Tongue (tissue), 2 donors: Measurements from ENCODE around the gene CKAP2L. TPM values are rescaled to one million over a fixed set of nuclear protein-coding genes. Genes with fewer than 3 reads are reported as not detected.
"Not testable (repeated sequence)": the region's sequence is repeated elsewhere in the genome, so short reads cannot be mapped to it uniquely, and the experiment has no call there.

Experiments used
- DNase-seq: peaks from one replicate; pipeline ENCODE4 v3.0.0-alpha.2; 2015
- total RNA-seq: library from RNA; depleted of rRNA; stranded (reverse); fragments of >200 nt; gene quantifications from one replicate; pipeline ENCODE4 v1.2.3, GENCODE V29; 2014

CKAP2L gene
- total RNA-seq, 1 donor from 2014 or later = 35.3 TPM

DNA sequence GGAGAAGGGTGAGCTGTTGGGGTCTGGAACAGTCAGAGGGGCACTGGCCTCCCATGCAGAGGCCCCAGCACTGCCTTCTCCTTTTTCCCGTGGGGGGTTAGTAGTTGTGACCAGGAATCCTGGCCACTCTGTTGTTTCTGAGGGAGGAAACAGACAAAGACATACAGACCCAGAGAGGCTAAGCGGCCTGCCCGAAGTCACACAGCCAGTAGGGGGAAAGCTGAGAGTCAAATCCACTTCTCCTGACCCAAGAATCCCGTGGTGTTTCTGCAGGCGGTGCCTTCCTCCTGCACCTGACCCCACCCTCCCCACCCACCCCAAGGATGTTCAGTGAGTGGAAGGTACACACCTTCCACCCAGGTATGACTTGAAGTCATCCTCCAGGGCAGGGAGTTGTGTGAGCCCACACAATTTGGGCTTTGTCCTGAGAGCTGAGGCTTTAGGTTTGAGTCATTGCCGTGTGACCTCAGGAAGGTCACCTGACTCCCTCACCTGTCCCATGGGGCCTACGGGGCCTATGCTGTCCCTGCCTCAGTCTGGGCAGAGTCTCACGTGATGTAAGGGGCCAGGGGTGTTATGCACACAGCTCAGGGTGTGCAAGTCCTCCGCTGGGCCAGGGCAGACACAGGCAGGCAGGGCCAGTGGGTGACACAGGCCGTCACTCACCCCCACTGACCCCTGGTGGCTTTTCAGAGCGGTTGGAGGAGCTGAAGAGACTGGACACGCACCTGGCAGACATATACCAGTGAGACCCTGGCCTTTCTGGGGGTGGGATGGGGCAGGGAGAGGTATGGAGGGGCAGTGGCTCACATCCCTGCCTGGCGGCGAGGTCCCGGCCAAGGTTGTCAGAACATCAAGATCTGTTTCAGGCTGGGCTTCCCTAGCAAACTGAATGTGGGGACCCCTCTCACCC, 38.6 kb downstream of the CKAP2L start:
- no peak for DNase-seq

GRCh38 chr2:112724591-112725525, 39.6 kb downstream of the CKAP2L start:
- no peak for DNase-seq

- no peak for DNase-seq
Observed at GRCh38 chr2:112723995-112724394, 40.4 kb downstream of the CKAP2L start.

- no peak for DNase-seq
Observed at GRCh38 chr2:112723547-112723940, 40.9 kb downstream of the CKAP2L start.

DNA sequence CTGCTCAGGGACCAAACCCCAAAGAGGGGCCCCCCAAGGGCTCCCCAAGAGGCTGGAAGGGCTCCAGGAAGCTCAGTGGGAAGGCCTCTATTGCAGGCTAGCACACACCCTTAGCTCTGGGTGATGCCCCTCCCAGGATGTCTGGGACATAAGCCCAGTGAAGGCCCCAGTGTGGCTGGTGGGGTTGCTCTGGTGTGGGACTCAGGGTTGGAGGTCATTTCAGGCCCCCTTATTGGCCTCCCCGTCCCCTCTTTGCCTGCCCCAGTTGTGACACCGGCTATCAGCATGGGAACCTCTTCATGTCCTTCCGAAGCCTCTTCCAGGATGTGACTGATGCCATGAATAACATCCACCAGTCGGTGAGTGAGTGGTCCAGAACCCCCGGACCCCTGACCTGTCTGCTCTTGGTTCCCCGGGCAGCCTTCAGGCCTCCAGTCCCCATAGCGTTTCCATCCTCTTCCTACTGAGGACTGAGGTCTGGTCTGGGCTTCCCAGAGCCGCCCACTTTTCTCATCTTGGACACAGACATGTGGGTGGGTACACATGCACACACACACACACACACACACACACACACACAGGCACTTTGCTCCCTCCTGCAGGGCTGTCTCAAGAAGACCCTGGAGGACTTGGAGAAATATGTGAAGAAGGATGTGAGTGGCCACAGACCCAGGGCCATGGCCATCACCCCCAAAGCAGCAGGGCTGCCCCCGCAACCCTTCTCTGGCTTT, 41.4 kb downstream of the CKAP2L start:
- DNase-seq = no peak

GRCh38 chr2:112721819-112722522, 42.4 kb downstream of the CKAP2L start:
- DNase-seq = no peak

GRCh38 chr2:112720785-112721184, 43.6 kb downstream of the CKAP2L start, which contains the start of gene NT5DC4:
Gene NT5DC4 (plus strand): TSS chr2:112721020. CDS start chr2:112721080, 60 bp downstream.
- no peak for DNase-seq

DNA sequence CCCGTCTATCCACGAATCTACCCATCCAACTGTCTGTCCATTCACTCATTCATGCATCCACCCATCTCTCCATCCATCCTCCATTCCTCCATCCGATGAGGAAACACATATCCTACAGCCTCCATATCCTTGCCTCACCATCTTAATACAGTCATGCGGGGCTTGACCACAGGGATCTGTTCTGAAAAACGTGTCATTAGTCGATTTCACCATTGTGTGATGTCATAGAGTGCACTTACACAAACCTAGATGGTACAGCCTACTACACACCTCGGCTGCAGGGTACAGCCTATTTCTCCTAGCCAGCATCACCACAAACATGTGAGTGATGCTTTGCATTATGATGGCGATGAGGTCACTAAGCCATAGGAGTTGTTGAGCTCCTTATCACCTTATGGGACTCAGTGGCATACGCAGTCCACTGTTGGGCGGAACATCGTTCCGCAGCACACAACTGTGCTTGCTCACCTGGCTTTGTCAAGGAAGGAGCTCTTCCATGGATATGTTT, 45.5 kb downstream of the CKAP2L start:
- DNase-seq = no peak

- DNase-seq = not testable (repeated sequence)
Observed at GRCh38 chr2:112716826-112717352, 47.5 kb downstream of the CKAP2L start.

GRCh38 chr2:112716094-112716493, 48.3 kb downstream of the CKAP2L start:
- DNase-seq = not testable (repeated sequence)

GRCh38 chr2:112714836-112715631, 49.4 kb downstream of the CKAP2L start:
- no peak for DNase-seq

DNA sequence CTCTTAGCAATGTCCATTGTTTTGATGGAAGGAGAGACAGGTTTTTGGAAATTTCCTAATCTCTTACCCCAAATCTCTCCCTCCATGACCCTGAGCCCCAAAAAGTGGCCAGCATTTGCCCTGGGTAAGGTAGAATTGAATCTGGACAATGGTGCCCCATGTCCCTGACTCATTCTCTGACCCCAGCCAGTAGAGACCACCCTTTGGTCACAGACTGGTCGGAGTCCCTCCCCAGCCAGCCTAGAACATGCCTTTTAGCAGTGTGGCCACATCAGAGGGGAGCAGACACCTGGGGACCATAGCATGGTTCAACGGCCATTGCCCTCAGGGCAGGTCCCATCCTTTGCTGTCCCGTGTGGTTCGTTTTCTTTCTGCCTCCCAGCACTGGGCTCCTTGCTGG, 50.1 kb downstream of the CKAP2L start:
- no peak for DNase-seq

- DNase-seq = no peak
Observed at GRCh38 chr2:112713926-112714325, 50.5 kb downstream of the CKAP2L start.

DNA sequence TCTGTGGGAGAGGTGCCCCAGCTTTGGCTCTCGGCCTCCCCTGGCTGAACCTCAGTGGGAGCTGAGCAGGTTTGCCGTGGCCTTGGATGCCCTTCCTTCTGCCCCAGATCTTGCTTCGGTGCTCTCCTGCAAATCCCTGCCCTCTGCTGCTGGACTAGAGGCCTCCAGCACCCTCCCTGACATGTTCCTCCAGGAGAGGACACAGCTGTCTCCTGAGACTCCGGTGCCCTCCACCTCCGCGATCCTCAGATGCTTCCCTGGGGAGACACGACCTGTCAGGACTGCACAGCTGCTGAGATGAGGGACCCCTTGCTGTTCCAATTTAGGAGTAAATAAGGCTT, 50.9 kb downstream of the CKAP2L start:
- DNase-seq = no peak

DNA sequence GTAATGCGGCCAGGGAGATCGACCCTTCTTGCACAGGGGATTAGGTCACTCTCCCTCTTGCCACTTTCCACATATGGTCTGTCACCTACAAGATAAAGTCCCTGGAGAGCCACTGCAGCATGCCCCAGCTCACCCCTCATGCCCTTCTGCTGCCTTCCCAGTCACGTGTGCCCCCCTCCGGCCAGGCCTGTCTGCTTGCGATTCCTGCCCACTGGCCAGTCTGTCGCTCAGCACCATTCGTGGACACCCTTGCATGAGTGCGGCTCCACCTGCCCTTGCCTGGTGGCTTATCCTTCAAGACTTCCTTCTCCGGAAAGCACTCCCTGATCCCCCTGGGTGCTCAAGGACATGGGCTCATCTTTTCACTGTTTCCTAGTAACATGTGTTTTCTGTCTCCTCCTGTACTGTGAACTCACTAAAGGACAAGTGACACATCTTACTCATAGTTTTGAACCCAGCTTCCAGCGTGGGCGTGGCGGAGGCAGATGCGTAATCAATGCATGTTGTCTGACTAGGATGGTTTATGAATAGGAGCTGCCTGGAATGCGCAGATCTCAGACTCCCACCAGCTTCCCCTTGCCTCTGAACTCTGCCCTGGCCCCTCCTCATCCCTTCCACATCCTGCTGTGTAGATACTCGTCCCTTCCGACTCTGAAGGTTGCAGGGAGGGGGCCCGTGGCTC, 51.4 kb downstream of the CKAP2L start:
- DNase-seq = no peak

GRCh38 chr2:112712465-112712864, 51.9 kb downstream of the CKAP2L start:
- DNase-seq = no peak

- no peak for DNase-seq
Observed at GRCh38 chr2:112710956-112711750, 53.3 kb downstream of the CKAP2L start.

DNA sequence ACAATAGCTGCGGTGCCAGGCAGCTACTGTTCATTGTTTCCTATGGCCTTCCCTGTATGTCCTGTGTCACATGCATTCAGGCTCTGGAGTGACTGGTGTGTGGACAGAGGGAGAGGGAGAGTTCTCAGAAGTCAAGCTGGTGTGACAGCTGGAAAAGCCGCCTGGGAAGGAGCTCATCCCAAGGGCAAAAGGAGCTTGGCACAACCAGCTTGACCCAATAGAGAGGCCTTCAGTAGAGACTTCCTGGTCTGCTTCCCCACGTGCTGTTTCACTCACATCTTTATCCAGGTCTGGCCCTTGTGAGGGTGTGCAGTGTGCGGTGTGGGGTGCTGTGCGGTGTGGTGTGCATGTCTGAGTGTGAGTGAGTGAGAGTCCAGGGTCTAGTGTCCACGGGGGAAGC, 54.7 kb downstream of the CKAP2L start:
- DNase-seq = no peak

DNA sequence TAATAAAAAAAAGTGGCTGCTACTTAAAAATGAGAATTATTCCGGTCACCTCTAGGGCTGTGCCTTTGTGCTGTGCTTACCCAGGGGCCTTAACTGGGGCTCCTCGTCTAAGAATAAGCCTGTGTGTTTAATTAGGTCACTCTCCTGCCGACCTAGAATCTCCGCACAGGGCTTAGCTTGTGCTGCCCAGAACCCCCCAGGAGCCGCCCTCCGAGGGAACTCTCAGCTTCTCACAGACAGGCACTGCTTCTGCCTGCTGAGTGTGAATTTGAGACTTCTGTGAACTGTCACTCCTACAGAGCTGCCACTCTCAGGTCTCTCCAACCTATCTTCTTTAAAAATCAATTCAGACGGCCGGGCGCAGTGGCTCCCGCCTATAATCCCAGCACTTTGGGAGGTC, 55.4 kb downstream of the CKAP2L start:
- no peak for DNase-seq
